ENCODE measurements around the gene PTPN5. TPM values are rescaled to one million over a fixed set of nuclear protein-coding genes. Genes with fewer than 3 reads are reported as not detected.
A peak's percentile ranks its signal among the peaks of the same experiment; 100 is the strongest.

The PTPN5 gene
- polyA plus RNA-seq, 3 donors = not detected

DNA sequence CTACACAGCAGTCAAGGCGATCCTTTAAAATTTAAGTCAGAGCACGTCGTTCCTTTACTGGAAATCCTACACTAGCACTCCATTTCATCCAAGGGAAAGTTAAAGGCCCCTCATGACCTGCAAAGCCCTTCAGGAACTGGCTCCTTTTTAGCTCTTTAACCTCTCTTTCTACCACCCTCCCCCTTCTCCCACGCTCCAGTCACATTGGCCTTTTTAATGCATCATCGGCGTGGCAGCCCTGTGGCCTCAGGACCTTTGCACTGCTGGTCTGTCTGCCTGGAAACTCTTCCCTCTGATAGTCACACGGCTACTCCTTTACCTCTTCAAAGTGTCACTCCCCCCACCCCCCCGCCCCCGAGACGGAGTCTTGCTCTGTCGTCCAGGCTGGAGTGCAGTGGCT lies 1.2 kb upstream of the PTPN5 start:
- no peak for DNase-seq
- H3K4me1 Mint-ChIP-seq = no peaks in the 10 kb centered on the region
- peaks cover 0 to 2% (median 0%) of the 10 kb centered on the region in 7 donors for H3K9me3 Mint-ChIP-seq
- Histone ChIP-seq H2AFZ (ENCODE audit: insufficient read depth, low read depth, low read length, poor library complexity, severe bottlenecking) (no peak overlapping the region), H3K36me3 (replicated peaks in 1 of 2; ENCODE audit: control insufficient read depth in 1 of 2, insufficient read depth in 2 of 2, low read length in 2 of 2) (no peaks in the 10 kb centered on the region), H3K4me3 (replicated peaks in 1 of 3; ENCODE audit: low read depth in 2 of 3, low read length in 3 of 3) (no peak overlapping the region), H3K4me2 (replicated peaks; ENCODE audit: extremely low read depth, low read length, poor library complexity, severe bottlenecking) (no peak overlapping the region), H4K20me1 (ENCODE audit: insufficient read depth, low read length) (no peaks in the 10 kb centered on the region), H3K79me2 (ENCODE audit: insufficient read depth, low read length) (no peaks in the 10 kb centered on the region), H3K9me3 (replicated peaks in 1 of 2; ENCODE audit: control insufficient read depth in 1 of 2, insufficient read depth in 1 of 2, low read length in 2 of 2) (no peaks in the 10 kb centered on the region), H3K4me1 (ENCODE audit: control insufficient read depth in 1 of 2, insufficient read depth in 2 of 2, low read length in 2 of 2) (no peaks in the 10 kb centered on the region), H3K27me3 (ENCODE audit: control insufficient read depth in 2 of 2, insufficient read depth in 2 of 2, low read length in 2 of 2) (peaks cover 24 to 41% of the 10 kb centered on the region in 2 donors), H3K9ac (ENCODE audit: insufficient read depth, low read length, poor library complexity, severe bottlenecking) (no peak overlapping the region), H3K27ac (ENCODE audit: low read depth in 1 of 2, low read length in 2 of 2) (no peak overlapping the region)
- no peaks in the 10 kb centered on the region for H3K36me3 Mint-ChIP-seq
- WGBS (ENCODE audit: insufficient coverage) = 69% methylated on average over 7 of the region's 11 CpGs
- no peak overlapping the region for H3K27ac Mint-ChIP-seq
- intact Hi-C loops (cut with micrococcal nuclease) = no loop called here
- TF ChIP-seq CTCF (IDR thresholded peaks at IDR 0.05) = no peak
- H3K4me3 Mint-ChIP-seq = peak overlapping the region in 1 of 2 donors; percentile 39
- H3K27me3 Mint-ChIP-seq (ENCODE audit: low read depth in 3 of 3) = peaks cover 43 to 57% (median 49%) of the 10 kb centered on the region in 3 donors

DNA sequence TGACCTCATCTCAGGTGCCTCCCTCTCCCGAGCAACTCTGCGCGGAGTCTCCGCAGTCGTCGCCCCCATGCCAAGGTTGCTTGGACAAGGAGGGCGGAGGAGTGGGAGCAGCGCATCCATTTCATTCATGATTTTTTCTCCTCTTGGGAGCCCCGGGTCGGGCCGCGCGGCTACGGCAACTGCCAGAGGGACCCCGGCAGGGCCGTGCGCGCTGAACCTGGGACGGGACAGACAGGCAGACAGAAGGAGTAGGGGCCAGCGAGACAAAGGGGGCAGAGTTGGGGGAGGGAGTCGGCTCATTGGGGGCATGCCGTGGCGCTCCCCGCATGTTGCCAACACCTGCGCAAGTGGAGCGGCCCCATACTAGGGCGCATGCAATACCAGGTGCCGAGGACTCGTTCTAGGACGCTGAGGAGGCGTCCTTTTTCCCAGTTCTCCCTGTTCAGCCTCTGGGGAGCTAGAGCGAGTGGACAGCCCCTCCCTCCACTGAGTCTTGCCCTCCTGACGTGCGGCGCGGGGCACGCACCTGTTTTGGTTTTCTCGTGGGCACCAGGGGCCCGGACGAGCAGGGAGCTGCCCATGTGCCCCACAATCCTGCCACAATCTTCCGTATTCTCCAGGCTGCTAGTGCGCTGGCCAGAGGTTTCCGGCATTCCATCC lies 501 bp upstream of the PTPN5 start:
- no peaks in the 10 kb centered on the region for H3K36me3 Mint-ChIP-seq
- H3K27me3 Mint-ChIP-seq (ENCODE audit: low read depth in 3 of 3) = peaks cover 43 to 61% (median 51%) of the 10 kb centered on the region in 3 donors
- Histone ChIP-seq H2AFZ (ENCODE audit: insufficient read depth, low read depth, low read length, poor library complexity, severe bottlenecking) (no peak overlapping the region), H3K36me3 (replicated peaks in 1 of 2; ENCODE audit: control insufficient read depth in 1 of 2, insufficient read depth in 2 of 2, low read length in 2 of 2) (no peaks in the 10 kb centered on the region), H3K9me3 (replicated peaks in 1 of 2; ENCODE audit: control insufficient read depth in 1 of 2, insufficient read depth in 1 of 2, low read length in 2 of 2) (no peaks in the 10 kb centered on the region), H3K4me3 (replicated peaks in 1 of 3; ENCODE audit: low read depth in 2 of 3, low read length in 3 of 3) (no peak overlapping the region), H3K27ac (ENCODE audit: low read depth in 1 of 2, low read length in 2 of 2) (no peak overlapping the region), H3K9ac (ENCODE audit: insufficient read depth, low read length, poor library complexity, severe bottlenecking) (no peak overlapping the region), H3K4me2 (replicated peaks; ENCODE audit: extremely low read depth, low read length, poor library complexity, severe bottlenecking) (no peak overlapping the region), H3K79me2 (ENCODE audit: insufficient read depth, low read length) (no peaks in the 10 kb centered on the region), H3K27me3 (ENCODE audit: control insufficient read depth in 2 of 2, insufficient read depth in 2 of 2, low read length in 2 of 2) (peaks cover 24 to 44% of the 10 kb centered on the region in 2 donors), H4K20me1 (ENCODE audit: insufficient read depth, low read length) (no peaks in the 10 kb centered on the region), H3K4me1 (ENCODE audit: control insufficient read depth in 1 of 2, insufficient read depth in 2 of 2, low read length in 2 of 2) (no peaks in the 10 kb centered on the region)
- H3K9me3 Mint-ChIP-seq = peaks cover 0 to 2% (median 0%) of the 10 kb centered on the region in 7 donors
- H3K27ac Mint-ChIP-seq = no peak overlapping the region
- H3K4me1 Mint-ChIP-seq = no peaks in the 10 kb centered on the region
- DNase-seq = no peak
- intact Hi-C loops (cut with micrococcal nuclease) = no loop called here
- H3K4me3 Mint-ChIP-seq = peak overlapping the region in 1 of 2 donors; percentile 39
- WGBS (ENCODE audit: insufficient coverage) = under 1% methylated on average over 35 of the region's 43 CpGs
- TF ChIP-seq CTCF (IDR thresholded peaks at IDR 0.05) = no peak
